ENCODE data around the gene TRPM5.

Gene TRPM5

GRCh38 chr11:2451916-2452315 lies 7.6 kb upstream of the TRPM5 start:
- no peak for DNase-seq

- DNase-seq = no peak
These were observed 7.0 kb upstream of the TRPM5 start for GRCh38 chr11:2451336-2451735.

GRCh38 chr11:2450321-2451041 lies 6.2 kb upstream of the TRPM5 start:
- no peak for DNase-seq

DNA sequence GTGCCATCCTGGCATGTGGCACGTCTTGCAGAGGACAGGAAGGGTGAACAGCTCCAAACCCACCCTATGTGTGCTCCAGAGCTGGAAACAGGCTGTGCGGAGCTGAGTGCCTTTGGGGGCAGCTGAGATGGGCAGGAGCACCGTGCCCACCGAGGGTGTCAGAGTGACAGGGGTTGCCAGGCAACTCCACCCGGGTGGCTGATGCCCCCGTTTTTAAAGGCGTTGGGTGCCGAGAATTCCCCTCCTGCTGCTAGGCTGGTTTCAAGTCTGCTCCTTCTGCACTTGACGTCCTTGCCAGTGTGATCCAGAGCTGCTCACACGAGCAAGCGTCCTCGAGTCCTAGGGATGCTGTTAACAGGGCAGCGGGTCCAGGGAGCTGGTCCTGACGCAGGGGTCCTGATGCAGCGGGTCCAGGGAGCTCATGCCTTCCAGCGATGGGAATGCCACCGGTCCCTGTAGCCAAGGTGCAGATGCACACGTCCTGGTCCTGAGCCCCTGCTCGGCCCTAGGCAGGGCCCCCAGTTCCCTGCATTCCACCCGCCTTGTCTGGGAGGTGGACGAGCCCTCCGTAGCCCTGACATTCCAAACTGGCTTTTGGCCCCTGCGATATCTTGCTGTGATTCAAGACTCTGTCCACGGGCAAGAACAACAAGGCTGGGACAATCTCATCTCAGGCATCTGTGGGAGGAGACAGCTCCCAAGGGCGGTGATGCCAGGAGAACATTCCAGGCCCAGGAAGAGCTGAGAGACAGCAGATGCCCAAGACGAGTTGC lies 5.4 kb upstream of the TRPM5 start:
- no peak for DNase-seq

- DNase-seq = no peak
These were observed 4.6 kb upstream of the TRPM5 start for GRCh38 chr11:2448661-2449547.

DNA sequence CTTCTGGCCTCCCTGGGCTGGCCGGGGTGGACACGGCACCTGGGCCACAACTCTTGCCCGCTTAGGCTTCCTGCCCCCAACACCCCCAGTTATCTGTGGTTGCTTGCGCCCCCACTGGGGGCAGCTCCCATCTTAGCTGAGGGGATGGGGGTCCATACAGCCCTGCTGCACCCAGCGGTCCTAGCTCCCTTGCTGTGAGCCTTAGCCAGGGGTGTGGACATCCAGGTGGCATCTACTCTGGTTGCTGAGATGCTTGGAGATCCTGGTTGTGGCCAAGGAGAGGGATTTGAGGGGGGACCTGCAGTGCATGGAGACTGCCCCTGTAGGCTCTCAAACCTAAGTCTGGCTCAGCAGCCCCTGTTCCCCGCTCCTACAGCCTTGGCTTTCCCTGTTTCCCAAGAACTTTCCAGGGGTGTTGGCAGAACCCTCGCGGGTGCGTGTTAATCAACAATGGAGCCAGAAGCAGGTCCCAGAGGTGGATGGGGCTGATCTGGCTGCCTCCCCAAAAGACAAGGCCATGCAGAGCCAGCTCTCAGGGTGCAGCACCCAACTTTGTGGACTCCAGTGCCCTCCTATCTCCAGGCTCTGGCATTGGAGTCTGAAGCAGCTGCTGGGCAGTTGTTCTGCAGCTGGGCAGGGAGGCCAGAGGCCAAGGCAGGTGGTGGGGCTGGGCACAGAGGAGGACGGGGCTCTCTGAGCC lies 3.8 kb upstream of the TRPM5 start:
- DNase-seq = no peak

GRCh38 chr11:2447253-2447950 lies 3.1 kb upstream of the TRPM5 start:
- no peak for DNase-seq

DNA sequence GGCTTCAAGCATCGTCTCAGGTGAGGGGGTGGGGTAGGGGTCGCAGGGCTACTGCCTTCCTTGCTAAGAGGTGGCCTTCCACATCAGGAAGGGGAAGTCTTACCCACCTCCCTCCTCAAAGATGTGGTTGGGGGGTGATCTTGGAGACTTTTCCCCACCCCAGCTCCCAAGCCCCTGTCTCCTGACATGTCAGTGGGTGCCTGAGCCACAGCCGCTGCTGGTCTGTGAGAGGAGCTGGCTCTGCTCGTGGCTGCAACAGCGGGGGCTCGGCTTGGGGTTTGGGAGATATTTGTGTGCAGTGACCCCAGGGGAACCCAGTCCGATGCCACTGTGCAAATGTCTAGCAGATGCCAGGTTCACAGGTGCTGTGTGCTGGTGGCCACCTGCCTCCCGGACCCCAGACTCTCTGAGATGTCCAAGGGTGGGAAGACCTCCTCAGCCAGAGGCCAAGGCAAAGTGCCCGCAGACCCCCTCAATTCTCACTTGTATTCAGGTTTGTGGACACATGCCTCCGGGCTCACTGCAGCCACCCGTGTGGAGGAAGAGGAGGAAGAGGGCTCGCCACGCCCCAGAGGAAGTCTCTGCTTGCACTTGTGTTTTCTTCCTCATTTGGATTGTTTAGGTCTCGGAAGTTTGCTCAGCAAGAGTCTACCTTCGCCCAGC lies 2.4 kb upstream of the TRPM5 start:
- DNase-seq = no peak

GRCh38 chr11:2445746-2446551 lies 1.6 kb upstream of the TRPM5 start:
- DNase-seq = no peak

DNA sequence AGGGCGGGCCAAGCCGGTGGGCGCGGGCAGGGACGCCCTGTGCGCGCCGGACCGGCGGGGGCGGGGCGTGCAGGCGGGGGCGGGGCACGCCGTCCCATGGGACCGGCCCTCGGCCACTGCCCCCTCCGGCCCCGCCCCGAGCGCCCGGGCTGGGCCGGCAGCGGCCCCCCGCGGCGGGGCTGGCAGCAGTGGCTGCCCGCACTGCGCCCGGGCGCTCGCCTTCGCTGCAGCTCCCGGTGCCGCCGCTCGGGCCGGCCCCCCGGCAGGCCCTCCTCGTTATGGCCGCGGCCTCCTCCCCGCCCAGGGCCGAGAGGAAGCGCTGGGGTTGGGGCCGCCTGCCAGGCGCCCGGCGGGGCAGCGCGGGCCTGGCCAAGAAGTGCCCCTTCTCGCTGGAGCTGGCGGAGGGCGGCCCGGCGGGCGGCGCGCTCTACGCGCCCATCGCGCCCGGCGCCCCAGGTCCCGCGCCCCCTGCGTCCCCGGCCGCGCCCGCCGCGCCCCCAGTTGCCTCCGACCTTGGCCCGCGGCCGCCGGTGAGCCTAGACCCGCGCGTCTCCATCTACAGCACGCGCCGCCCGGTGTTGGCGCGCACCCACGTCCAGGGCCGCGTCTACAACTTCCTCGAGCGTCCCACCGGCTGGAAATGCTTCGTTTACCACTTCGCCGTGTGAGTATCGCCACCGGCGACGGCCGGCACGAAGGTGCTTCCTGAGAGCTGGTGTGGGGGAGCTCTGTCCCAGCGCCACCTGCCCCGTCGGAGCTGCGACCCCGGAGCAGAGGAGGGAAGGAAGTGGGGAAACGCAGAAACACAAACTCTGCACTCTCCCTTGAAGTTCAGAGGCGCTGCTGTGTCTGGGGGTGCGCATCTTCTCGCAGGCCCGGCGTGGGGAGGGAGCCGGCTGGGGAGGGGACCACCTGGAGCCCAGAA lies 769 bp upstream of the TRPM5 start, which contains the start of gene KCNQ1:
Gene KCNQ1, plus strand, starts transcription at position 188 of the 925 bp plus-strand sequence. Its CDS starts 91 bp downstream, at position 279.
- DNase-seq = no peak

DNA sequence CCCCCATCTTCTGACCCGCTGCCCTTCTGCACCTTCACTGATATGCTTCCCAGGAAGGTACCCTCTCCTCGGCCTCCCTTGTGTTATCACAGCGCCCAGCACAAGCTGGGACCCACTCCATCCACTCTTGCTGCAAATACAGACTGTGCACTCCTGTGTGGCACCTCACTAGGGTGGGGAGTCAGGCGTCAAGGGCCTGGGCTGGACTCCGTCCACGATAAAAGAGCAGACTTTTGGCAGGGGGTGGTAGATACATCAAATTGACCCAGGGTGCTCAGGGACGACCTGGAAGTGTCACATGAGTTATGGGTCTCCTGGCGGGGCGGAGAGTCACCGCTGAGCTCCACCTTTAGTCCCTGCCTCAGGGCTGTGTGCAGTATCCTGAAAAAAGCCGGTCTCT lies 908 bp downstream of the TRPM5 start:
- DNase-seq = no peak

- DNase-seq = no peak
These were observed 1.7 kb downstream of the TRPM5 start for GRCh38 chr11:2442589-2442988.

DNA sequence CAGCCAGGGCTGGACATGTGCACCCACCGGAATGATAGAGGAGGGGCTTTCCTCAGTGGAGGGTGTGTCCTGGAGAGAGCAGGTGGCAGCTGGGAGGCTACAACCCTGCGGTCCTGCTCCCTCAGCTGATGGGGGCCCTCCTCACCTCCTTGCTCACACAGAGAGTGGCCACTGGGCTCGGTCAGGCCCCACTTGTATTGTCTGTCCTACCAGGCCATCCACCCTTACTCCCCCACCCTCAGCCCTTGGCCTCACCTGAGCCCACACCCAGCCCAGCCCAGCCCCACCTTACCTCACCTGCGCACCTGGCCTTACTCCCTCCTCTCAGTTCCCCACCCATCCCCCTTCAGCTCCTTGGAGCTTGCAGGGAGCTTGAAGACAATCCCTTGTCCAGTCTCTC lies 3.1 kb downstream of the TRPM5 start:
- no peak for DNase-seq

GRCh38 chr11:2440646-2441045 lies 3.7 kb downstream of the TRPM5 start:
- DNase-seq = no peak

DNA sequence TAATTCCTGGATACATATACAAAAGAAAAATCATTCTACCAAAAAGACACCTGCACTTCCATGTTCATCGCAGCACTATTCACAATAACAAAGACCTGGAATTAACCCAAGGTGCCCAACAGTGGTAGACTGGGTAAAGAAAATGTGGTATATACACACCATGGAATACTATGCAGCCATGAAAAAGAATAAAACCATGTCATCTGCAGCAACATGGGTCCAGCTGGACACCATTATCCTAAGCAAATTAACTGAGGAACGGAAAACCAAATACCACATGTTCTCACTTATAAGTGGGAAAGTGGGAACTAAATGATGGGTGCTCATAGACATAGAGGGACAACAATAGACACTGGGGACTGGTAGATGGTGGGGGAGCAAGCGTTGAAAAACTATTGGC lies 4.5 kb downstream of the TRPM5 start:
- DNase-seq = no peak

- no peak for DNase-seq
These were observed 6.8 kb downstream of the TRPM5 start for GRCh38 chr11:2437516-2437915.

DNA sequence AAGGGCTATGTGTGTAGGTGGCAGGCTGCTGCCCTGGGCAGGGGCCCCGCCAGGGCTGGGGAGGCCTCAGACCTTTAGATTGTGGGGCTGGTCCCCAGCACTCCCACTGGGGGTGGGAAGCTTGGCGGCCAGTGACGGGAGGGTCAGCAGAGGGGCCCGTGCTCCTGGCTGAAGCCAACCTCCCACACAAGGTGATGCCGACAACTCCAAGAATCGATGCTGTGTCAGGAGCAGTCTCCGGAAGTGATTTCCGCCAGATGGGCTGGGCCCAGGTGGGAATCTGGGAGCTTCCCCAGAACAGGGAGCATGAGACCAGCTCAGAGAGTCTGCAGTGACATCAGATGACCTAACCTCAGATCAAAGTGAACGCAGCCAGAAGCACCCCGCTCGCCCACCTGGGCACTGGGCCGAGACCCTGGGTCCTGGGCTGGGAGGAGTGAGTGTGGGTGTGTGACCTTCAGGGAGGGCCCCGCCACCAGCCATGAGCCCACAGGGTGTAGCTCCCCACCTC lies 7.7 kb downstream of the TRPM5 start:
- no peak for DNase-seq

DNA sequence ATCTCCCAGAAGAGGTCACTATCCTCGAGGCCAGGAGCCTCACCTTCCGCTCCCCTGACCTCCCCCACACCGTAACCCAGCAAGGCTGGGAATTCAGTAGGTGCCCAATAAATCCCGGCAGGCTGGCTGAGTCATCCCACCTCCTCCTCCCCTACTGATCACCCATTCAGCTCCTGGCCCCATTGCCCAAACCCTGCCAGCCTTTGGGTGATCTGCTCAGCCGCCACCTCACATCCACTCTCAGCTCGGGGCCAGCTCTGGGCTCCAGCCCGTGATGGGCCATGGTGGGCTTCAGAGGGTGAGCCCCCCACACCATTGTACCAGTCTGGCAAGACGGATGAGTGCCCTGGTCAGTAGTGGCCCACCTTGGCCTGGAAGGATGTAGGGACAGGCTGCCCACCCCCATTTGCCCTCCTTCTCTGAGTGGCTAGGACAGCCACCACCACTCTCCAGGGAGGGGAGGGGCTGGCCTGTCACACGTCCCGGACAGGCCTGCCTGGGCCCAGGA lies 8.2 kb downstream of the TRPM5 start:
- DNase-seq = no peak

All from SHP77 (cell line).